ES-I3 (cell line): Measurements from ENCODE around the gene EPHB6.
A peak's percentile ranks its signal among the peaks of the same experiment; 100 is the strongest.

Source experiments
- H3K36me3 ChIP-seq: 2 replicates; pipeline ENCODE4 v1.6.1; 2013; ENCODE audit warnings: mild to moderate bottlenecking, low read length, control low read depth, moderate library complexity; ENCODE audit not compliant: insufficient read depth
- H3K4me1 ChIP-seq: 2 replicates; pipeline ENCODE4 v1.6.1; 2013; ENCODE audit warnings: mild to moderate bottlenecking, control low read depth, low read length; ENCODE audit not compliant: insufficient read depth
- H3K9ac ChIP-seq: 2 replicates; pipeline ENCODE4 v1.6.1; 2013; ENCODE audit warnings: low read depth, mild to moderate bottlenecking, low read length, moderate library complexity
- H3K9me3 ChIP-seq: 2 replicates; pipeline ENCODE4 v1.6.1; 2013; ENCODE audit warnings: mild to moderate bottlenecking, low read length, moderate library complexity; ENCODE audit not compliant: control insufficient read depth, insufficient read depth

Gene EPHB6, protein sequence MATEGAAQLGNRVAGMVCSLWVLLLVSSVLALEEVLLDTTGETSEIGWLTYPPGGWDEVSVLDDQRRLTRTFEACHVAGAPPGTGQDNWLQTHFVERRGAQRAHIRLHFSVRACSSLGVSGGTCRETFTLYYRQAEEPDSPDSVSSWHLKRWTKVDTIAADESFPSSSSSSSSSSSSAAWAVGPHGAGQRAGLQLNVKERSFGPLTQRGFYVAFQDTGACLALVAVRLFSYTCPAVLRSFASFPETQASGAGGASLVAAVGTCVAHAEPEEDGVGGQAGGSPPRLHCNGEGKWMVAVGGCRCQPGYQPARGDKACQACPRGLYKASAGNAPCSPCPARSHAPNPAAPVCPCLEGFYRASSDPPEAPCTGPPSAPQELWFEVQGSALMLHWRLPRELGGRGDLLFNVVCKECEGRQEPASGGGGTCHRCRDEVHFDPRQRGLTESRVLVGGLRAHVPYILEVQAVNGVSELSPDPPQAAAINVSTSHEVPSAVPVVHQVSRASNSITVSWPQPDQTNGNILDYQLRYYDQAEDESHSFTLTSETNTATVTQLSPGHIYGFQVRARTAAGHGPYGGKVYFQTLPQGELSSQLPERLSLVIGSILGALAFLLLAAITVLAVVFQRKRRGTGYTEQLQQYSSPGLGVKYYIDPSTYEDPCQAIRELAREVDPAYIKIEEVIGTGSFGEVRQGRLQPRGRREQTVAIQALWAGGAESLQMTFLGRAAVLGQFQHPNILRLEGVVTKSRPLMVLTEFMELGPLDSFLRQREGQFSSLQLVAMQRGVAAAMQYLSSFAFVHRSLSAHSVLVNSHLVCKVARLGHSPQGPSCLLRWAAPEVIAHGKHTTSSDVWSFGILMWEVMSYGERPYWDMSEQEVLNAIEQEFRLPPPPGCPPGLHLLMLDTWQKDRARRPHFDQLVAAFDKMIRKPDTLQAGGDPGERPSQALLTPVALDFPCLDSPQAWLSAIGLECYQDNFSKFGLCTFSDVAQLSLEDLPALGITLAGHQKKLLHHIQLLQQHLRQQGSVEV

GRCh38 chr7:142854372-142855113 is at the start of gene EPHB6:
EPHB6 (plus strand) TSS chr7:142855076; CDS start chr7:142863228, 8,152 bp downstream.
- Histone ChIP-seq H3K9me3 (no peaks in the 10 kb centered on the region), H3K9ac (peak within 1 kb of the TSS; percentile 60), H3K4me1 (no peaks in the 10 kb centered on the region), H3K36me3 (no peaks in the 10 kb centered on the region)

- Histone ChIP-seq H3K9ac (no peak overlapping the region), H3K9me3 (no peaks in the 10 kb centered on the region), H3K4me1 (no peaks in the 10 kb centered on the region; the same call in 1 of the 2 replicates), H3K36me3 (no peaks in the 10 kb centered on the region; the same call in 1 of the 2 replicates)
These were observed 49.4 kb upstream of the EPHB6 start for GRCh38 chr7:142805350-142806021.

DNA sequence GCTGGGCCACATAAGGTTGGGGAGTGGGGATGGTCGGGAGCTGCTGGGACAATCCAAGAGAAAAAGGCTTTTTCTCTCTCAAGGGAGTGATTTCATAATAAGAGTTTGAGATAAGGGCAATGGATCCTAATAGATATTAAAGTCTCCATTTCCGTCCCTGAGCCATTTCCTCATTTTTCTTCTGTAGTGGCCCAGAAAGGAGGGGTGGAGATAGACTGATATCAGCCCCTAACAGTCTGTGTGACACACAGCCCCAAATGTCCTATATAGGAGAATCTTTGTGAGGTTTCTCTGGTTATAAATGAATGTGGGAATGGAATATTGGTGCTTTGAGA is 48.9 kb upstream of the EPHB6 start:
- Histone ChIP-seq H3K9me3 (no peaks in the 10 kb centered on the region), H3K4me1 (no peaks in the 10 kb centered on the region; the same call in 1 of the 2 replicates), H3K9ac (no peak overlapping the region), H3K36me3 (no peaks in the 10 kb centered on the region; the same call in 1 of the 2 replicates)

GRCh38 chr7:142806957-142807356 is 47.9 kb upstream of the EPHB6 start:
- Histone ChIP-seq H3K4me1 (peaks cover 1% of the 10 kb centered on the region), H3K36me3 (no peaks in the 10 kb centered on the region; the same call in 1 of the 2 replicates), H3K9me3 (no peaks in the 10 kb centered on the region), H3K9ac (no peak overlapping the region)

GRCh38 chr7:142807855-142808460 is 46.9 kb upstream of the EPHB6 start:
- Histone ChIP-seq H3K4me1 (peaks cover 11% of the 10 kb centered on the region), H3K36me3 (no peaks in the 10 kb centered on the region; the same call in 1 of the 2 replicates), H3K9me3 (no peaks in the 10 kb centered on the region), H3K9ac (no peak overlapping the region)

DNA sequence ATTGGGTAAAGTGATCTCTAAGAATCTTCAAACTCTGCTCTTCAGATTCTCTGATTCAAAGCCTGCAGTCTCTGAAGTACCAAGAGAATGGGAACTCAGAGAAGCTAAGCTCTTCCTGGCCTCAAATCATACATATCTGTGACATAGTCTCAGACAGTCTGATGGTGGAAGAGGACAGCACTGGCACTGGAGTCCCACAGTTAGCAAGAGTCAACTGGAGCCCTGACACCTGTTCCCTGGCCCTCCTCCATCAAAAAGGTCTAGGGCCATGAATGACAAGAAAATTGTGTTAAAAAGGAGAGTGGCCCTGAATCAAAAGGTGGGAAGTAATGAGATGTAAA is 46.4 kb upstream of the EPHB6 start:
- no peaks in the 10 kb centered on the region for H3K9me3 ChIP-seq
- H3K4me1 ChIP-seq: peaks cover 13% of the 10 kb centered on the region
- H3K9ac ChIP-seq: no peak overlapping the region
- H3K36me3 ChIP-seq: no peaks in the 10 kb centered on the region; the same call in 1 of the 2 replicates

DNA sequence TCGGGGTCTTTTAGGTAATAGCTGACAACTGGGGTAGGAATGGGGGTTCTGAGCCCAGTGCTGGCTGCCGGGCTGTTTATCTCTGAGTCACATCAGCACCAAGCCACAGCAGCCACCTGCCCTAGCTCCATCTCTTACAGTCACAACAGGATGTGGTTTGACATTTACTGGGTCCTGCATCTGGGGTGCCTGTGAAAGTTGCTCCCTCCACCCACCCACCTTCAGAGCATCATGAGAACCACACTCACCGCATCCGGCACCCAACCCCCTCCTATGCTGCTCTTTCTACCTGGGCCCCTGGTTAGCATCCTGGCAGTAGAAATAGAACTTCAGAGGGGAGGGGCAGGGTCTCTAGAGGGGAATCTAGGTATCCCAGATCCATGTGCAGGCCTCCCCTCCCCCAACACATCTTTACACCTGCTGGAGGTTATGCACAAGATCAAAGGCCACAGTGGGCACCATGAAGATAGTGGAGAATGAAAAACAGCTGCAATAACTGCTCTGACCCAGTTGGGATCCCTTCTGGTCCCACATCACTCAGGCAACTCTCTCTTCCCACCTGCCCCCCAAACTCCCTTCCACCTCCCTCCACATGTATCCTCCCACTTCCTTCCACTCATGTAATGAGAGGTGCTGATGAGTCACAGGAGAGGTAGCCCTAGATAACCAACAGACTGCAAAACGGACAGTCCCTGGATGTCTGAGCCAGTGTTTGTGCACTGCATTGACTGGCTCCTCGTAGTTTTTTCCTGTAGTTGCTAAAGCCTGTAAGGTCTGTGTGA is 45.9 kb upstream of the EPHB6 start:
- Histone ChIP-seq H3K4me1 (peaks cover 17% of the 10 kb centered on the region), H3K9ac (no peak overlapping the region)

DNA sequence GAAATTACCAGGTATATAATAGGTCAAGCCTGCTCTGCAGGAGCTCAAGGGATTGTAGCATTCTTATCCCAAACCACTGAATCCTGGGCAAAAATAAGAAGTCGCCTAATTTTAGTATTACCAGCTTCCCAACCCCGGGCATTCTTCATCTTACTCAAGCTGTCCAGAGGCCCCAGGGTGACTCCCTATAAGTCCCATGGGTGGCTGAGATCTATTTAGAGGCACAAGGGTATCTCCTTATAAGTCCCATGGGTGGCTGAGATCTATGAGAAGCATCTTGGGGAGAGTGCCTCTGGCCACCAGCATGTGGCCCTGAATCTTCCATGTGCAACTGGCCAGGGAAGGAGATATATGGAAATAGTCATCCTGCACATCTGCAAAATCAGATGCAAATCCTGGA is 45.2 kb upstream of the EPHB6 start:
- H3K9me3 ChIP-seq: no peaks in the 10 kb centered on the region
- no peaks in the 10 kb centered on the region; the same call in 1 of the 2 replicates for H3K36me3 ChIP-seq
- peaks cover 23% of the 10 kb centered on the region for H3K4me1 ChIP-seq
- no peak overlapping the region for H3K9ac ChIP-seq

More for the DNA sequence above, 45.9 kb upstream of the EPHB6 start:
- Histone ChIP-seq H3K36me3 (no peaks in the 10 kb centered on the region; the same call in 1 of the 2 replicates), H3K9me3 (no peaks in the 10 kb centered on the region)

DNA sequence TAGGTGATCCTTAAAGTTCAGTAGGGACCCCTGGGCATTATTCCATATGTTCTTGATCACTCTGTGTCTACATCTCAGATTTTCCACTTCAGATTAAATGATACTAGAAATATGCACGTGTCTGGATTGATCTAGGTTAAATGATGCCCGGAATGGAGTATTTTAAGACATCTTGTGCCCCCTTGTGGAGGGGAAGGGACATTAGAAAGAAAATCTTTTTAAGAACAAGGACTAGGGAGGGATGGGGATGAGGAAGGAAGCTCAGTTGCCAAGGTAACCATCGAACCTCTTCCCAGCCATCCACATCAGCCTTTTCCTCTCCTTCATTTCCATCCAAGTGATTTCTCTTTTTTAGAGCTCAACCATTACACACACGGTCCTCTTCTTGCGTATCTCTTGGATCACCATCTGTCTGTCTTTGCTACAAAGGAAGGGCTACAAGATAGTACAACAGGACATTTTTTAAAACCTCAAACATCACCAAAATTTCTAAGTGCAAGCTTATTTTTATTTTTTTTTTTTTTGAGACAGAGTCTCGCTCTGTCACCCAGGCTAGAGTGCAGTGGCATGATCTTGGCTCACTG is 43.6 kb upstream of the EPHB6 start:
- no peaks in the 10 kb centered on the region for H3K36me3 ChIP-seq
- no peaks in the 10 kb centered on the region for H3K9me3 ChIP-seq
- H3K4me1 ChIP-seq: peaks cover 30% of the 10 kb centered on the region
- H3K9ac ChIP-seq: no peak overlapping the region

GRCh38 chr7:142812437-142813215 is 42.2 kb upstream of the EPHB6 start:
- Histone ChIP-seq H3K4me1 (peaks cover 30% of the 10 kb centered on the region), H3K9ac (no peak overlapping the region), H3K9me3 (no peaks in the 10 kb centered on the region), H3K36me3 (no peaks in the 10 kb centered on the region)

- H3K9ac ChIP-seq: no peak overlapping the region
- peaks cover 30% of the 10 kb centered on the region for H3K4me1 ChIP-seq
These were observed 41.6 kb upstream of the EPHB6 start for GRCh38 chr7:142813226-142813625.

DNA sequence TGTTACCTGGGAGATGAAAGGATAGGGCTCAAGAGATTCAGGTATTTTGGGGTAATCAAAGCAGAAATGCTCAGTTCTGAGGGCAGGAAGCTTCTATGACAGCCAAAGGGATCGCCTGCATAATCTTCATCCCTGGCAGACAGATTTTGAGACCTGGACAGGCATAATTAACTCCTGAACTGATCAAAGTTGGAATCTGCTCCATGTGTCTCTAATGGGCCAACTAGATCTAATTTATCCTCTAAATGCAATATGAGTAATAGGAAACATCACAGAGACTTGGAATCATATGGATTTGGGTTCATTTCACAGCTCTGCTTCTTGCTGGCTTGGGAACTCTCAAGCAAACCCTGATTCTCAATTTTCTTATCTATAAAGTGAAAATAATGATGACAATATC is 41.2 kb upstream of the EPHB6 start:
- no peak overlapping the region for H3K9ac ChIP-seq
- no peaks in the 10 kb centered on the region for H3K36me3 ChIP-seq
- peaks cover 30% of the 10 kb centered on the region for H3K4me1 ChIP-seq
- no peaks in the 10 kb centered on the region for H3K9me3 ChIP-seq

More at GRCh38 chr7:142813226-142813625, 41.6 kb upstream of the EPHB6 start:
- H3K9me3 ChIP-seq: no peaks in the 10 kb centered on the region
- no peaks in the 10 kb centered on the region for H3K36me3 ChIP-seq
